ENCODE results near the gene DPYSL5. TPM values are rescaled to one million over a fixed set of nuclear protein-coding genes. Genes with fewer than 3 reads are reported as not detected.

DPYSL5 gene
- total RNA-seq, 2 donors from 2014 or later: not detected

DNA sequence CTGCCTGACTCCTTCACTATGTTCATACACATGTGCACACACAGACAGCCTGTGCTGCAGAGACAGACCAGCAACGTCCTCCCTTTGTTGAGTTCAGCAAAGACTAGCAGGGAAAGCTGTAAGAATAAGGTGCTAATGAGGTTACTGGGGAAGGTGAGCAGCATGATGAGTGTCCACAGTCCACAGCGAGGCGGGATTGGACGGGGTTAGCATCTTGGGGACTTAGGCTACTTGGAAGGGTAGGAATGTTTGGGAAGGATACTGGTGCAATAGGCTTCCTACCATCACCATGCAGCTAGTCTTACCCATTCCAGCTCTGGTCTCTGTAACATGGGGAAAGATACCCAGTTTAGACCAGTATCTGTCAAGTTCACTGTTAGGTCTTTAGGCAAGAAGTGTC is 41.9 kb downstream of the DPYSL5 start:
- Histone ChIP-seq H3K36me3 (replicated peaks in 1 of 2; ENCODE audit: insufficient read depth in 1 of 2, low read depth in 2 of 2) (no peaks in the 10 kb centered on the region), H3K4me1 (no peaks in the 10 kb centered on the region), H3K27me3 (no peaks in the 10 kb centered on the region), H3K27ac (no peak overlapping the region), H3K9me3 (no peaks in the 10 kb centered on the region), H3K4me3 (no peak overlapping the region)
- WGBS, 2 donors: 78 to 84% methylated on average over 4 of the region's 4 CpGs
- ATAC-seq (no peak), DNase-seq (no peak)
- intact Hi-C loops (cut with DNase I): no loop called here
- TF ChIP-seq, protein P1, sequence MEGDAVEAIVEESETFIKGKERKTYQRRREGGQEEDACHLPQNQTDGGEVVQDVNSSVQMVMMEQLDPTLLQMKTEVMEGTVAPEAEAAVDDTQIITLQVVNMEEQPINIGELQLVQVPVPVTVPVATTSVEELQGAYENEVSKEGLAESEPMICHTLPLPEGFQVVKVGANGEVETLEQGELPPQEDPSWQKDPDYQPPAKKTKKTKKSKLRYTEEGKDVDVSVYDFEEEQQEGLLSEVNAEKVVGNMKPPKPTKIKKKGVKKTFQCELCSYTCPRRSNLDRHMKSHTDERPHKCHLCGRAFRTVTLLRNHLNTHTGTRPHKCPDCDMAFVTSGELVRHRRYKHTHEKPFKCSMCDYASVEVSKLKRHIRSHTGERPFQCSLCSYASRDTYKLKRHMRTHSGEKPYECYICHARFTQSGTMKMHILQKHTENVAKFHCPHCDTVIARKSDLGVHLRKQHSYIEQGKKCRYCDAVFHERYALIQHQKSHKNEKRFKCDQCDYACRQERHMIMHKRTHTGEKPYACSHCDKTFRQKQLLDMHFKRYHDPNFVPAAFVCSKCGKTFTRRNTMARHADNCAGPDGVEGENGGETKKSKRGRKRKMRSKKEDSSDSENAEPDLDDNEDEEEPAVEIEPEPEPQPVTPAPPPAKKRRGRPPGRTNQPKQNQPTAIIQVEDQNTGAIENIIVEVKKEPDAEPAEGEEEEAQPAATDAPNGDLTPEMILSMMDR (IDR thresholded peaks at IDR 0.05): no peak
- TF ChIP-seq POLR2A (IDR thresholded peaks at IDR 0.05): no peak

GRCh38 chr2:26890341-26891000 is 42.5 kb downstream of the DPYSL5 start:
- Histone ChIP-seq H3K4me3 (no peak overlapping the region), H3K4me1 (no peaks in the 10 kb centered on the region), H3K36me3 (replicated peaks in 1 of 2; ENCODE audit: insufficient read depth in 1 of 2, low read depth in 2 of 2) (no peaks in the 10 kb centered on the region), H3K9me3 (no peaks in the 10 kb centered on the region), H3K27me3 (no peaks in the 10 kb centered on the region), H3K27ac (no peak overlapping the region)
- TF ChIP-seq POLR2A (IDR thresholded peaks at IDR 0.05): no peak
- TF ChIP-seq, protein P1 (IDR thresholded peaks at IDR 0.05): no peak
- ATAC-seq (no peak), DNase-seq (no peak)
- intact Hi-C loops (cut with DNase I): no loop called here
- WGBS, 2 donors: 89 to 93% methylated on average over 11 of the region's 11 CpGs

DNA sequence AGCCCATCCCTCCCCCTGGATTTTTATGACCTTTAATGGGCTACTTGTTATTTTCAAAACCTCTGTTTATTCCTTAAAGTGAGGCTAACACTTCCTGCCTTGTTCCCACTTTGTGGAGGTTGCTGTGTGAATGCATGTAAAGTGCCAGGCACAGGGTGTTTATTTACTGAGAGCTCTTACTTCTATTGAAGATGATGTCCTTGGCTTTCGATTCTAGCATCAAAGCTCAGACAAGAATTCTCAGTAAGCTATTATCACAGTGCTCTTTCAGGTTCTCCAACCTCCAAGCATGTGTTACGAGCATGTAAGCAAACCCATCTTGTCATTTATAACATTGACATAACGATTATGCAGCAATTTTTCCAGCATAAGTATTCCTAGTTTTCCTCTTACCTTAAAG is 44.2 kb downstream of the DPYSL5 start:
- ATAC-seq (no peak), DNase-seq (no peak)
- TF ChIP-seq, protein P1 (IDR thresholded peaks at IDR 0.05): no peak
- TF ChIP-seq POLR2A (IDR thresholded peaks at IDR 0.05): no peak
- intact Hi-C loops (cut with DNase I): no loop called here
- no peaks in the 10 kb centered on the region for H3K36me3 ChIP-seq (replicated peaks in 1 of 2; ENCODE audit: insufficient read depth in 1 of 2, low read depth in 2 of 2)
- WGBS, 2 donors: 58 to 59% methylated on average over 3 of the region's 3 CpGs
- no peak overlapping the region for H3K4me3 ChIP-seq
- no peaks in the 10 kb centered on the region for H3K27me3 ChIP-seq
- H3K27ac ChIP-seq: no peak overlapping the region
- H3K4me1 ChIP-seq: no peaks in the 10 kb centered on the region
- no peaks in the 10 kb centered on the region for H3K9me3 ChIP-seq

DNA sequence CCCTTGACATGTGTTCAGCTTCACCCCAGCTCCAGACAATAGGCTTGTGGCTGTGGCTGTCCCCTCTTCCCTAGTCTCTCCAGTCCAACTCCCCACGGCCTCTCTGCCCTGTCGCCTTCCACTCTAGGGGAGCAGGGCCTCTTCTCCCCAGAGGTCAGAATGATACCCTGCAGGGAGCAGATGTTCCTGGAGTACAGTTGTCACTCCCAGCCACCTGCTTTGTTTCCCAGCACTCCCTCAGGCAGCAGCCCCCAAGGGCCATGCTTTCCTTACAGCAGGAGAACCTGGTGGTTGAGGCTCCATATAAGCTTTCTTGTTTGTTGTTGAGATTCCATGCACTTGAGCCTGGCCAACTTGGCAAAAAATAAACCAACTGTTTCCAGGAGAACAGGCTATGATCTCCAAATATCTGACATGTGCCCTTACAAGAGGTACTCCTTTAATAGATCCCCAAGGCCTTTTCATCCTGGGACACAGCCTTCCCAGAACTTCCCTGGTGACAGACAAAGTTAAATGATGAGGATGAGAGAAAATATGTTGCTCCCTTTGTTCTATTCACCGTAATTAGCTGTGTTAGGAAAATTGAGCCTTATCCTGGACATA is 45.1 kb downstream of the DPYSL5 start:
- 86 to 87% methylated on average over 3 of the region's 3 CpGs for WGBS, 2 donors
- no peak for ATAC-seq

More for the DNA sequence above, 45.1 kb downstream of the DPYSL5 start:
- Histone ChIP-seq H3K9me3 (no peaks in the 10 kb centered on the region), H3K4me1 (no peaks in the 10 kb centered on the region), H3K36me3 (replicated peaks in 1 of 2; ENCODE audit: insufficient read depth in 1 of 2, low read depth in 2 of 2) (no peaks in the 10 kb centered on the region), H3K27me3 (no peaks in the 10 kb centered on the region), H3K27ac (no peak overlapping the region), H3K4me3 (no peak overlapping the region)
- no peak for DNase-seq
- no peak for TF ChIP-seq POLR2A (IDR thresholded peaks at IDR 0.05)
- TF ChIP-seq, protein P1 (IDR thresholded peaks at IDR 0.05): no peak
- intact Hi-C loops (cut with DNase I): no loop called here

All from body of pancreas (tissue), 4 donors.